ENCODE data around the gene ACOT7. TPM values are rescaled to one million over a fixed set of nuclear protein-coding genes. Genes with fewer than 3 reads are reported as not detected.

ACOT7 gene
- total and polyA plus RNA-seq, 7 donors, result 2.3 to 12.4 (median 4.1) TPM

- H3K9me3 ChIP-seq, result no peaks in the 10 kb centered on the region
- no peaks in the 10 kb centered on the region for H3K4me1 ChIP-seq
- no peak overlapping the region for H3K4me3 ChIP-seq
- H3K27me3 ChIP-seq (ENCODE audit: insufficient read depth in 3 of 3, low read length in 2 of 3), result peaks cover 0 to 3% (median 0%) of the 10 kb centered on the region in 3 donors
- no peak for ATAC-seq
- no peak overlapping the region for H3K27ac ChIP-seq
- DNase-seq, result no peak
- 80 to 82% (median 81%) methylated on average over 22 of the region's 22 CpGs for WGBS, 3 donors
- H3K36me3 ChIP-seq (ENCODE audit: insufficient read depth in 1 of 2, low read depth in 1 of 2), result no peaks in the 10 kb centered on the region
- no peak for TF ChIP-seq CTCF (IDR thresholded peaks at IDR 0.05)
- intact Hi-C loops (cut with DNase I), result loop anchor here in 1 of 2 donors (5.0 kb wide), 1 partner anchor 32 kb away; no protein-coding TSS in a partner anchor
Measured at GRCh38 chr1:6269720-6270400, 123.7 kb downstream of the ACOT7 start.

- no peak overlapping the region for H3K4me3 ChIP-seq
- intact Hi-C loops (cut with DNase I), result loop anchor here in 1 of 2 donors (5.0 kb wide), 1 partner anchor 33 kb away; no protein-coding TSS in a partner anchor
Measured at GRCh38 chr1:6269296-6269695, 124.3 kb downstream of the ACOT7 start.

GRCh38 chr1:6268415-6268814 lies 125.2 kb downstream of the ACOT7 start:
- no peak for ATAC-seq
- no peak for DNase-seq
- H3K27me3 ChIP-seq (ENCODE audit: insufficient read depth in 3 of 3, low read length in 2 of 3), result peaks cover 0 to 7% (median 3%) of the 10 kb centered on the region in 3 donors
- no peaks in the 10 kb centered on the region for H3K9me3 ChIP-seq
- no peak overlapping the region for H3K4me3 ChIP-seq
- H3K27ac ChIP-seq, result no peak overlapping the region
- peaks cover 2% of the 10 kb centered on the region for H3K4me1 ChIP-seq
- 86 to 91% (median 89%) methylated on average over 21 of the region's 21 CpGs for WGBS, 3 donors
- TF ChIP-seq CTCF (IDR thresholded peaks at IDR 0.05), result no peak
- no peaks in the 10 kb centered on the region for H3K36me3 ChIP-seq (ENCODE audit: insufficient read depth in 1 of 2, low read depth in 1 of 2)
- intact Hi-C loops (cut with DNase I), result loop anchor here in 1 of 2 donors (5.0 kb wide), 1 partner anchor 34 kb away; no protein-coding TSS in a partner anchor

More at GRCh38 chr1:6269296-6269695, 124.3 kb downstream of the ACOT7 start:
- DNase-seq (no peak), ATAC-seq (no peak)
- Histone ChIP-seq H3K9me3 (no peaks in the 10 kb centered on the region), H3K27me3 (ENCODE audit: insufficient read depth in 3 of 3, low read length in 2 of 3) (peaks cover 0 to 3% (median 0%) of the 10 kb centered on the region in 3 donors), H3K36me3 (ENCODE audit: insufficient read depth in 1 of 2, low read depth in 1 of 2) (no peaks in the 10 kb centered on the region), H3K4me1 (no peaks in the 10 kb centered on the region), H3K27ac (no peak overlapping the region)
- TF ChIP-seq CTCF (IDR thresholded peaks at IDR 0.05), result no peak
- 87 to 88% (median 88%) methylated on average over 13 to 14 of the region's 14 CpGs for WGBS, 3 donors

GRCh38 chr1:6267686-6268322 lies 125.8 kb downstream of the ACOT7 start:
- H3K9me3 ChIP-seq, result no peaks in the 10 kb centered on the region
- no peak for TF ChIP-seq CTCF (IDR thresholded peaks at IDR 0.05)
- H3K36me3 ChIP-seq (ENCODE audit: insufficient read depth in 1 of 2, low read depth in 1 of 2), result no peaks in the 10 kb centered on the region
- peaks cover 0 to 13% (median 3%) of the 10 kb centered on the region in 3 donors for H3K27me3 ChIP-seq (ENCODE audit: insufficient read depth in 3 of 3, low read length in 2 of 3)
- no peak overlapping the region for H3K27ac ChIP-seq
- ATAC-seq (no peak), DNase-seq (no peak)
- 92 to 94% (median 94%) methylated on average over 12 of the region's 12 CpGs for WGBS, 3 donors
- intact Hi-C loops (cut with DNase I), result loop anchor here in 1 of 2 donors (5.0 kb wide), 1 partner anchor 34 kb away; no protein-coding TSS in a partner anchor
- no peak overlapping the region for H3K4me3 ChIP-seq
- H3K4me1 ChIP-seq, result peaks cover 4% of the 10 kb centered on the region

Measured in psoas muscle (tissue), 8 donors.